AG08396 (cell line): ENCODE data around the gene SNAI1.
A peak's percentile ranks its signal among the peaks of the same experiment; 100 is the strongest.

ENCODE experiments used
- DNase-seq: peaks from one replicate; pipeline ENCODE4 v3.0.0; 2012; ENCODE audit warnings: low spot score, mixed read lengths

SNAI1 gene

DNA sequence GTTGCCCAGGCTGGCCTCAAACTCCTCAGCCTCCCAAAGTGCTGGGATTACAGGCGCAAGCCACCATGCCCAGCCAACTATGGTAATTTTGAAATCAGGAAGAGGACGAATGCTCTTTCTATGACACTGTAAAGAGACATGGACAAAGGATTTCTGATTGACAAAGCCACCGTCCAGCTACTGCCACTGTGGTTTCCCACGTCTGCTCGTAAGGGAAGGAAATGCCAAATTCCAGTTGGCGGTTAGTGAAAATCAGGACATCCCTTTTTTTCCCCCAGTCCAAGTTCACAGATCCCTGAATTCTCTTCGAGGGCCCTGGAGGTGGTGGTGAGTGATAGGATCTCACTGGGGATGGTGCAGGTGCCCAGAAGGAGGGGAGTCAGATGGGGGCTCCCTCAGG is 31.2 kb downstream of the SNAI1 start:
- no peak for DNase-seq

DNA sequence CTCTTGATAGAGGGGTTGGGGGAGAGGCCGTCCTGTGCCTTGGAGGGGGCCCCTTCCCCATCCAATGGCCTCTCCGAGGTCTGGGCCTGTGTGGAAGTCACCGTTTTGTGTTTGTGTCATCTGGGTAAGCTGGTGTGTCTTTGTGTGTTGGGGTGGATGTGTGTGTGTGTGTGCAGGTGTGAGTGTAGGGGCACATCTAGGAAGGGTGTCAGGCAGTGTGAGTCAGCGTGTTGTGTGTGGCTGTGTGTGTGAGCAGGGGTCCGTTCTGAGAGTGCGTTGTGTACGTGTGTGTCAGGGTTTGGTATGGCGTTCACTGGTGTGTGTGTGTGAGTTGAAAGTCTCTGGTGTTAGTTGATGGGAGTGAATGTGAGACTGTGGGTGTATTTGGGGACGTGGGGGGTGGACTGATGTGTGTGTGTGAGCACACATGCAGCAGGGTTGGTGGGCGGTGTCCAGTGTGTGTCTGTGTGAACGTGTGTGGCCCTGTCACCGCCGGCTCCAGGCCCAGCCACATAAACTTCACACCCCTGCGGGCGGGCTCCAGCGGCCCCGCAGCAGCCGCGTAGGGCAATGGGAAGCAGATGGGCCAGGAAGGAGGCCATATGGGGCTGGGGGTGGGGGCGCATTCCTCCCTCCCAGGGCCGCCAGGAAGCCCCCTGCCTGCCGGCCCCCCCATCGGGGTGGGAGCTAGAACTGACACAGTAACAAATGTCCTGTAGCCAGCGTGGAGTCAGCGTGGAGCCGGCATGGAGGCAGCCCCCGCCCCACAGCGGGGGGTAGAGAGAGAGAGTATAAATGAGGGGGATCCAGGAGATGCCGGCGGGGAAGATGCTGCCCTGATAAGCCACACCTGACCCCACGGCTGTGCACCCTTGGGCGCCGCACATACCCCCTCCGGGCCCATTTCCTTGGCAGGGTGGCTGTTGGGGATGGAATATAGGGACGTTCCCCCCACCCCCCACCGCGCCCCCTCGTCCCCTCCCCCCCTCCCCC is 32.1 kb downstream of the SNAI1 start:
- no peak for DNase-seq

DNA sequence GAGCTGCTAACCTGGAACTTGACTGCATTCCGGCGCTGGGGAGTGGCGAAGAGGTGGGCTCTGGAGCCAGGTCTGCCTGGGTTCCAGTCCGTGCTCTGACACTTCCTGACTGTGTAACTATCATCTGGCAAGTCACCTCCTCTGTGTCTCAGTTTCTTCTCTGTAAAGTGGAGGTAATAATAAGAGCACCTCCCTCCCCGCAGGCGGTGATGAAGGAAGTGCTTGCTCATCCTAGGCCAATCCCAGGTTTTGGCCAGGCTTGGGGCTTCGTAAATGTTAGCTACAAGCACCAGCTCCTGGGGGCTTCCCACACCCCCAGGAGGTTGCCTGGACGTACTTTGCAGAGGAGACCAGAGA is 32.8 kb downstream of the SNAI1 start:
- no peak for DNase-seq

DNA sequence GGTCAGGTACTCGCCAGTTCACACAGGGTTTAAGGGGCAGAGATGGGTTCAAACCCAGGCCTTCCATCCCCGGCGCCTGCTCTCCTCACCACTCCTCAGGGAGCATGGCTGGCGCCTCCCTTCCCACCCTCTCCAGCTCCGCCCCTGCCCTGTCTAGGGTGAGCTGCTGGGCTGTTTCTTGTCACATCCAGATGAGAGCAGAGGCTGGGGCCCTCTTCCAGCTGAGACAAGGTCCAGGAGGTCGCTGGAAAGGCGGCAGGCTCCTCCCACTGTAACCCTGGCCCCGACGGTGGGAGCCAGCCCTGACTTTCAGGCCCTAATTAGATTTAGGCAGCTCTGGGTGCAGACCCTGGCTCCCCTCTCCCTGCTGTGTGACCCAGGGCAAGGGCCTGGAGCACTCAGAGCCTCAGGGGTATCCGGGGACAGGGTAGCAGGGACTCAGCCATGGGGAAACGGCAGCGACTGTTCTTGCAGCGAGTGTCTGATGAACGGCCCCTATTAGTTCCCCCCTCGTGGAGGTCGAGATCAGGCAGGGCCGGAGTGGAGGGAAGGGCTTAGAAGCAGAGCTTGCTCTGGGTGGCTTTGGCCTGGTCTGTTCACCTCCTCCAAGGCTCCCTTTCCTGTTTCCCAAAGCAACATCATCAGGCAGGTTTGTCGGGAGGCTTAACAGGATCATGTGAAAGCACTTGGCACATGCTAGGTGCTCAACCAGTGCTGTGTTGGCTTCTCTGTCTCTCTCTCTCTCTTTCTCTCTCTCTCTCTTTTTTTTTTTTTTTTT is 33.4 kb downstream of the SNAI1 start:
- no peak for DNase-seq

DNA sequence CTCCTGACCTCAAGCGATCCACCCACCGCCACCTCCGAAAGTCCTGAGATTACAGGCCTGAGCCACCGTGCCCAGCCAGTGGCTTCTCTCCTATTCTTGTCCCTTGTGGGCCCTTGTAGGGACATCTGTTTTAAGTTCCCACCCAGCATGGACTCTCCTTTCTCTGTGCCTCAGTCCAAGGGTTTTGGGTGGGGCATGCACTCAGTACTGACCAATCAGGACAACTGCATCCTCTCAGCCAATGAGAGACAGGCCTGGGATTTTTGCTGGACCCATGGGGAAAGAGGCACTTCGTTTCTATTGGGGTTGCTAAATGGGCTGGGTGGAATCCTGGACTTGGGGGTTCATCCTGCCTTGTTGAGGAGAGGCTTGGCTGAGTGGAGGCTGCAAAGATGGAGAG is 34.4 kb downstream of the SNAI1 start:
- no peak for DNase-seq

DNA sequence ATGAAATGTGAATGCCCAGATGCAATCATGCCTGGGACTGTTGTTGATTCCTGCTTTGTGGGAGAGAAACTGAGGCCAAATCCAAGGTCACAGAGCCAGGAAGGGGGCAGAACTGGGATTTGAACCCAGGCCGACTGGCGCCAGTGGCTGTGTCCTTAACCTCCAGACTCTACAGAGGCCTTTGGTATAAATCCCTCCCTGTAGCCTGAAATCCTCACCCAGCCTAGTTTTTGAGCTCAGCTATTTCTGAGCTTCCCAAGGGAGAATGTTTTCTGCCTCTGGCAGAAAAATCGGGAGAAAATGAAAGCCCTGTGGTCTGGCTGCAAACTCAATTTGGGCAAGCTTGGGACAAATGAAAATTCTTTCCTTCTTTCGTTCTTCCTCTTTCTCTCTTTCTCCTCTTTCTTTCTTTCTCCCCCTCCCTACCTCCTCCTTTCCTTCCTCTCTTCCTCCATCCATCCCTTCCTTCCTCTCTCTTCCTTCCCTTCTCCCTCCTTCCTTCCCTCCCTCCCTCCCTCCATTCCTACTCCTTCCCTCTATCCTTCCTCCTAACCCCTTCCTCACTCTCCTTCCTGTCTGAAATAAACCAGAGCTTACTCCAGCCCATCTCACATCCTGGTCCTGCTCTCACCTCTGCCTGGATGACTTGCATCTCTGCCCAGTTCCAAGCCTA is 34.9 kb downstream of the SNAI1 start:
- no peak for DNase-seq

DNA sequence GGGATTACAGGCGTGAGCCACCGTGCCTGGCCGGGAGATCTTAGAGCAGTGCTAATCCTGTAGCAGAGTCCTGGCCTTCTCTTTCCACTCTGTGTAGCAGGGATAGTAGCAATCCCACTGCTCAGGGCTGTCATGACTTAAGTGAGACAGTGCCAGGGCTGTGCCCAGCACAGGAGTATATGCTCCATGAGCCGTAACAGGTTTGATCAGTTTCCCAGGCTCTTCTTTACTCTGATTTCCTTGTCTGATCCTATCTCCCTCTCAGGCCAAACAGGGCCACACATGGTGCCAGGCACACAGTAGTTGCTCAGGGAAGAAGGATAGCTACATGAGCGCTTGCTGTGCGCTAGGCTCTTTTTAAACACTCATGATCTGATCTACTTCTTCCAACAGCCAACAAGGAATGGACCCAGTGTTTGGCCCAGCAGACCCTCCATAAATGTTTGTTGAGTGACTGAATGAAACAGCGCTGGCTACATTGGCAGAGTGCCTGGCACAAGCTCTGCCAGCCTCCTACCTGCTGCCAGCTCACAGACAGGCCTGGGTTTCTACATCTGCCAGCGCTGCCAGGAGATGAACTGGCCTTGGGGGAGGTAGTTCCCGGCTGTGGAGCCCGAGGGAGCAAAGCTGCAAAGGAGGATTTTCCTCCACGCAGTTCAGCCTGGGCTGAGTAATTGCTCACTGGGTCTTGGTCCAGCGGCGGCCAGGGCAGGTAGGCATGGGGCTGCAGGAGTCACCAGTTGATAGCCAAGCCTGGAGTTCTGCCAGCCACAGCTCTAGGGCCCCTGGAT is 36.9 kb downstream of the SNAI1 start:
- no peak for DNase-seq

DNA sequence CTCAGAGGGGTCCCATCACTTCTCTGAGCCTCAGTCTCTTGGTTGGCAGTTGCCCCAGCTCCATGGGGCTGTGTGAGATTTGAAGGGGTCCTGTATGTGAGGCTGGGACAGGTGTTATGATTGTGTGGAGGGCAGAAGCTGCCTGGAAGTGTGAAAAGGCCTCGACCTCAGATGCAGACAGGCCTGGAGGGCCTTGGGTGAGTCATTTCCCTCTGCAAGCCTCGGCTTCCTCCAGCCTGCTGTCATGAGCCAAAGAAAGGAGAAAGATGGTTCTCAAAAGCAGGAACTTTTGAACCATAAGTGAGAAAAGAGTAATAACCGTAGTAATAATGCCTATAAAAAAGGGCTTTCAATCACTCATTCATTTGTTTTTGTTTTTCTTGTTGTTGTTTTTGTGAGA is 37.5 kb downstream of the SNAI1 start:
- peak; percentile 53 for DNase-seq

DNA sequence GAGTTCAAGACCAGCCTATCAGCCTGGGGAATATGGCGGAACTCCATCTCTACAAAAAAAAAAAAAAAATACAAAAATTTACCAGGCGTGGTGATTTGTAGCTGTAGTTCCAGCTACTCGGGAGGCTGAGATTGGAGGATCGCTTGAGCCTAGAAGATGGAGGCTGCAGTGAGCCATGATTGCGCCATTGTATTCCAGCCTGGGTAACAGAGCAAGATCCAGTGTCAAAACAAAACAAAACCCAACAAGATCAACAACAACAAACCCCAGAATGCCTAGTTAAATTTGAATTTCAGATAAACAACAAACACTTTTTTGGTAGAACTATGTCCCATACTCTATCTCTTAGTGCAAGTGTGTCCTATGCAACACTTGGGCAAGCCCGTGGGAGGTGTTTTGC is 39.9 kb downstream of the SNAI1 start:
- no peak for DNase-seq

DNA sequence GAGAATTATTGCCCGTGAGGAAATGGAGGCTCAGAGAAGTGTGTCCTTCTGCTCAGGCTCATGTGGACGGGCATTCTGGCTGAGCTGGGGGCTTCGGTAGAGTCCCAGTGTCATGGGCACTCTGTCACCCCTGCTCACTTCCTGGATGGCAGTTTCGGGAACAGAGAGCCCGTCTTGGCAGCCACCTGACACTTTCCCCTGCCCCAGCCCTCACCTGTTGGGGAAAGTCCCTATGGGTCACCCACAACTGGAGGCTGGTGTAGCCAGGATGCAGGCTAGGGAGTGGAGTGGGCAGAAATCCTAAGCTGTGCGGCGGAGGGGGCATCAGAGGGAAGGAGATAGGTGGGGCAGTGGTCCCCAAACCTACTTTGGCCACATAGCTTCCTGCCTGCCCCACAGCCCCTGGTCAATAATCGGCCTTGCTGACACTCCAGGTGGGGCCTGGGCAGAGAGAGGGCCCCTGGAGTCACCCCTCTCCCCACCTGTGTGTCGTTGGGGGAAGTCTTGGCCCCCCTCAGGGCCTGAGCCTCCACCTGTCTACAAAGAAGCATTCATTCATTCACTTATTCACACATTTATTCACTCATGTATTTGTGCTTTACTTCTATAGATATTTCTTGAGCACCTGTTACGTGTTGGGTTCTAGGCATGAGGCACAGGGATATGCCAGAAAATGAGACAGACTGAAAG is 40.5 kb downstream of the SNAI1 start:
- no peak for DNase-seq

DNA sequence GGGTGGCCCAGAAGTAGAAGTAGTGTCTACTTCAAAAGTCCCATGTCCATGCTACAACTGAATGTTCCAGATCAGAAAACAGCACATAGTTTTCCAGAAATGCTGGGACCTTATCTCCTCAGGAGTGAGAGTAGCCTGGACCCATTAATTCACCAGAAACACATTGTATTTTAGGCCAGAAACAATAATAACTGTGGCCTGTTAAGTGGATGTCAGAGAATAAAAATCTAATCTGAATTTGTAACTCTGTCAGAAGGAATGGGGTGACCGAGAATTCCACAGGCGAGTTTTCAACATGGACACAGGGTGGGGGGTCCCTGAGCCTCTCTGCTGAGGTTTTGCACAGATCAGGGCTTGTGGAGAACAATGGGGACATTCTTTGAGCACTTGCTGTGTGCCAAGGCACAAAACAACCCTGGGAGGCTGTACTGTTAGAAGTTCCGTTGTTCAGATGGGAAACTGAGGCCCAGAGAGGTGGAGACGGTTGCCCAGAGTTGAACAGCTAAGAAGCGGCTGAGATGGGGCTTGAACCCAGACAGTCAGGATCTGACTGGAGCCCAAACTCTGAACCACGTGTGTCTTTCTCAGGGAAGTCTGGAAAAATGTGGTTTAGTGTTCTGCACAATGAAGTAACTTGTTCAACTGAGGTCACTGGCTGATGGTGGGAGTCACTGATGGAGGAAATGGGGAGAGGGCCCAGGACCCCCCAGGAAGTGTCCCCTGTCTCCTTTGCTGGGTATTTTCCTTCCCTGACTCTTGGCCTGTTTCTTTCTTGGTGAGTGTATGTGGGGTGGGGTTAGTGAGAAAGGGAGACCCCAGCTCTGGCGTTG is 44.2 kb downstream of the SNAI1 start:
- DNase-seq = no peak

DNA sequence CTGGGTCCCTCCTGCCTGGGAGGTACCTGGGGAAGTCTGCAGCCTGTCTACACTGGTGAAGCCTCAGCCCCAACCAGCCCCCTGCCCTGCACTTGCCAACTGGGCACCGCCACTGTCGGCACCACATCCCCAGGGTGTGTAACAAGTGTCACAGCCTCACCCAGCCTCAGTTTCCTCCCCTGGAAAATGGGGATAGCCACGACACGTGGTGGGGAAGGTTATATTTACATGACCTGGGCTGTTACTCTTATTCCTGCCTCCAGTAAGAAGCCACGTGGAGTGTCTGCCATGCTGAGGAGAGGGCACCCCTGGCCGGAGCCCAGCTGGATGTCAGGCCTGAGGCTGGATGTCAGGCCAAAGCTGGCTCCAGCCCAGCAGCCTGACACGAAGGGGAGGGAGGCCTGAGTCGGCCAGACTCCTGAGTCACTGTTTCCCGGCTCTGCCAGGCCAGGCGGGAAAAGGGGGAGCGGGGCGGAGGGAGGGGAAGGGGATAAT is 44.9 kb downstream of the SNAI1 start:
- peak; percentile 94 for DNase-seq

DNA sequence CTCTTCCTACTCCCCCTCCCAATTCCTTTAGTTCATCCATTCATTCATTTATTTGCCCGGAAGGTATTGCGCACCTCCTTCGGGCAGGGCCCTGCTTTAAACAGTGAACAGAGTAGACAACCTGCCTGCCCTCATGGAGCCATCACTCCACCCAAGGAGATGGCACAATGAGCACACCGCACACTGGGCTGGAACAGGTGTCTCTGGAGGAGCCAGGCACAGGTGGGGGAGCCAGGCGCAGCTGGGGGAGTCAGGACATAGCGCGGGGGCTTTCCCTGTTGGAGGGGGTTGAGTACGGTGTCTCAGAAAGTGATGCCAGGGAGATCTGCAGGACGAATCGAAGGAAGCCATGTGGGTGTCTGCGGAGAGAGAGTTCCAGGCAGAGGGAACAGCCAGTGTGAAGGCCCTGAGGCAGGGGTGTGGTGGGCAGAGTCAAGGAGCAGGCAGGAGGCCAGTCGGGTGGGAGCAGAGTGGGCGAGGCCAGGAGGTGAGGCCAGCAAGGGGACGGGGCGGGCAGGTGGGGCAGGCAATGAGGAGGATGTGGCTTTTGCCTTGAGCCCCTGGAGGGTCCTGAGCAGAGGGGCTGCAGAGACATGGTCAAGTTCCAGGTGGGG is 46.4 kb downstream of the SNAI1 start:
- DNase-seq = no peak

DNA sequence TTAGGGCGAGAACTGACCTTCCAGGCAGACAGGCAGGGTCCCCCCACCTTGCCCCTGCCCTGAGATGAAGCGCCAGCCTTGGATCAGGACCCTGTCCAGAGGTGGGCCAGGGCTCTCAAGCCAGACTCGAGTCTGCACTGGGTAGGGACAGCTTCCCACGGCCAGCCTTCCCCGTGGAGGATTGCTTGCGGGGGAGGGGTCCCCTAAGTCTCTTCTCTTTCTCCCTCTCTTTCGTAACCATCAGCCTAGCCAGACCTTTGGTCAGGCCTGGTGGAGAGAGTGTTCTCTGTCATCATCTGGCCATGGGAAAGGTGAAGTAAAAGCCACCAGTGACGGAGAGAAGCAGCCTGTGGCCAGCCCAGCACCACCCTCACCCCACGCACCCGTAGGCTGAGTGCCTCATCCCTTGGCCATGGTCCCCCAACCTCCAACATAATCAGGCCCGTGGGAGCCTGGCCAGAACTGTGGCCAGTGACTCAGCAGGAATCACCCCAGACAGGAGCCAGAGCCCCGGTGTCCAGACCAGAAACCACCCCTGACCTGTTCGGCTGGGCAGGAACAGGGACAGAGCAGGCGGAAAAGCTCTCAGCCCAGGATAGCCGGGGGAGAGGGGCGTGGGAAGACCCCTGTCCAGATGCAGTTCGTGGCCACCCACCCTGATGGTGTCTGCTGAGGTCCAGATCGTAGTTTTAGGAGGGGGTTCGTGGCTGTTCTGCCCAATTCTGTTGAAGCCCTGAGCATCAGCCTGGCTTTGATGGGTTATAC is 47.1 kb downstream of the SNAI1 start:
- peak; percentile 90 for DNase-seq

DNA sequence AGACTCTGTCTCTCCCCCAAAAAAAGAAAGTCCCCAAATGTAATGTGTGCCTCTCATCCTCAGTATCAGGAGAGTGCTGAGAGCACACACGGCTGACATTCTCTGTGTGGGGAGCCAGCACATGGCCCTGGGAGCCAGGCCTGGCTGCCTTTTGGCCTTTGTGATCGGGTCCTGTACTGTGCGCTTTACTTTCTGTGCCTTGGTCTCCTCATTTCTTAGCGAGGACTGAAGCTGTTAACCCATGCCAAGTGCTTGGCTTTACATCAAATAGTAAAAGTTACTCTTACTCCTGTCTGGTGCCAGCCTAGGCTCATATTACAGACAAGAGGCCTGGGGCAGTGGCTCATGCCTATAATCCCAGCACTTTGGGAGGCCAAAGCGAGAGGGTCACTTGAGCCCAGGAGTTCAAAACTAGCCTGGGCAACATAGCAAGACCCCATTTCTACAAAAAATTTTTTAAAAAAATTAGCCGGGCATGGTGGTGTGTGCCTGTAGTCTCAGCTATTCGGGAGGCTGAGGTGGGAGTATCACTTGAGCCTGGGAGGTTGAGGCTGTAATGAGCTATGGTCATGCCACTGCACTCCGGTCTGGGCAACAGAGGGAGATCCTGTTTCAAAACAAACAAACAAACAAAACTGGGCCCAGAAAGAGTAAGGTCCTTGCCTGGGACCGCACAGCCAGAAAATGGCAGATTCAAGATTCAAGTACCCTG is 50.3 kb downstream of the SNAI1 start:
- DNase-seq = no peak

DNA sequence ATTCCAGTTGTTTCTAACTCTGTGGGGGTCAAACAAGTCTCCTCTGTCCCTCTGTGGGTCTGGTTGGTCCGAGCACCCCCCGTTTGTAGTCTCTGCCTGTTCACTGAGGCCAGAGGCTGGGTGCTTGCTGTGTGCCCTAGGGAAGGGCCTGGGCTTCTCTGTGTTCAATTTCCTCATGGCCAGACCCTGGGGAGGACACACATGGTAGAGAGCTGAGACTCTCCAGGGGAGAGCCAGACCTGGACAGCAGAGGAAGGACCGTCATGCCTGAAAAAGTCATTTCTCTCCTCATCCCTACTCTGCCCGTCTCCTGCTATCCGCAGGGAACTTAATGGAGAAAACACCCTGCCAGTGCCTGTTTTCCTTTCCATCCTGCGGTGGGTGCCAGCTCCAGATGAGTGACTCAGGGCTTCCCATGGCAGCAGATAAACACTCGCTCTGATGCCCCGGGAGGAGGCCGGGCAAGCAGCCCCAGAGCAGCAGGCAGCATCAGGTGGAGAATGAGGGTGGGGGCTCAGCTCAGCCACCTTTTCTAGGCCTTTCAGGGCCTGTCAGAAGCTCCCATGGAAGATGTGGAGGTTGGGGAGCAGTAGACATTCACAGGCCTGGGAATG is 51.9 kb downstream of the SNAI1 start:
- peak; percentile 50 for DNase-seq

DNA sequence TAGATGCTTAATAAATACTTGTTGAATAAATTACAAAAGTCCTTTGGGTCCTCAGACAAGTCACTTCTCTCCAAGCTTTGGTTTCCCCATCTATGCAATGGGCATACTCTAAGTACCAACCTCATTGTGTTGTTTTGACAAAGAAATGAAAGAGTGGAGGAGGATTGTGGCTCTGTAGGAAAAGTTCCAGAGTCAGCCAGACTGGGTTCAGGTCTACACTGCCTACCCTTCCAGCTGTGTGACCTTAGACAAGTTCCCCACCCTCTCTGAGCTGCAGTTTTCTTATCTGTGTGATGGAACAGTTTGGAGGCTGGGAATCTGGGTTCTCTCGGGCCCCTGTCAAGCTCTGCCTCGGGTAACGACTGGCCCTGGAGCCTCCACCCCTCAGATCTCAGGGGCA is 53.9 kb downstream of the SNAI1 start:
- DNase-seq = no peak

DNA sequence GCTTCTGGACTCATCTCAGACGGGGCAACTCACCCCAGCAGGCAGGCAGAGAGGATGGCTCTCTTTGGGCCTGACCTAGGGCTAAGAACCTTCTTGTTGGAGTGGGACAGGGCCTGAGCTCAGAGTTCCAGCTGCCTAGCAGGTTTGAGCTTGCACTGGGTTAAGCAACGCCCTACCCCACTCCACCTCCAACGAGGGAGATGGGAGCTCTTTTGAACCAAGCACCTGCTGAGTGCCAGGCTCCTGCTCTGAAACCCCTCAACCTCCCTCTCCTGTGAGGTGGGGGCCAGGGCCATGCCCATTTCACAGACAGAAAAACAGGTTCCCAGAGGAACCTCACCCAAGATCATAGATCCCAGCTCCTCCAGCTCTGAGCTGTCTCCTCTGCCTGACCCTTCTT is 54.3 kb downstream of the SNAI1 start:
- DNase-seq = no peak
